CD4-positive, alpha-beta T cell treated with Interleukin-12 subunit alpha and Interleukin-12 subunit beta, for 1 hour (primary cell): Measurements from ENCODE around the gene KLRC4.
"Not testable (repeated sequence)": the region's sequence is repeated elsewhere in the genome, so short reads cannot be mapped to it uniquely, and the experiment has no call there.

Source experiments
- DNase-seq: peaks from one replicate; pipeline ENCODE4 v3.0.0-alpha.2; 2020

The KLRC4 gene, protein sequence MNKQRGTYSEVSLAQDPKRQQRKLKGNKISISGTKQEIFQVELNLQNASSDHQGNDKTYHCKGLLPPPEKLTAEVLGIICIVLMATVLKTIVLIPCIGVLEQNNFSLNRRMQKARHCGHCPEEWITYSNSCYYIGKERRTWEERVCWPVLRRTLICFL

GRCh38 chr12:10409392-10409791, at the start of gene KLRC4:
TSS of gene KLRC4 (minus strand) at chr12:10409757. CDS start at chr12:10409575, 182 bp downstream.
- peak; percentile 49 for DNase-seq

GRCh38 chr12:10457760-10458159, 48.2 kb upstream of the KLRC4 start:
- DNase-seq, result no peak

DNA sequence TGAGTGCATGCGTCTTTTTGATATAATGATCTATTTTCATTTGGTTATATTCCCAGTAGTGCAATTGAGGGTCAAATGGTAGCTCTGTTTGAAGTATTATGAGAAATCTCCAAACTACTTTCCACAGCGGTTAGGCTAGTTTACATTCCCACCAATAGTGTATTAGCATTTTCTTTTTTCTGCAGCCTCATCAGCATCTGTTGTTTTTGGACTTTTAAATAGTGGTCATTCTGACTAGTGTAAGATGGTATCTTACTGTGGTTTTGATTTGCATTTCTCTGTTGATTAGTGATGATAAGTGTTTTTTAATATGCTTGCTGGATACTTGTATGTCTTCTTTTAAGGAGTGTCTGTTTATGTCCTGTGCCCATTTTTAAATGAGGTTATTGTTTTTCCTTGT, 47.3 kb upstream of the KLRC4 start:
- DNase-seq, result no peak

DNA sequence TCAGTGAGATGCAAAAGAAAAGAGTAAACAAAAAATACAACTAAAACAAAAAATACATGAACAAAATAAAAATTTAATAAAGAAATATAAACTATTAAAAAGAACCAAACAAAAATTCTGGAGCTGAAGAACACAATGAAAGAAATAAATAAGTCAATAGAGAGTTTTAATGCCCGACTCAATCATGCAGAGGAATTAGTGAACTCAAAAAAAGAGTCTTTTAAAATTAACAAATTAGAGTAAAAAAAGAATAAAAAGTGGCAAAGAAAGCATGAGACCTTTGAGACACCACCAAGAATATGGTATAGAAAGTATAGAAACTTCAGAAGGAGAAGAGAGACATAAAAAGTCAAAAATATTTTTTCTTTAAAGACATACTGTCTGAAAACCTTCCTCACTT, 46.2 kb upstream of the KLRC4 start:
- no peak for DNase-seq

DNA sequence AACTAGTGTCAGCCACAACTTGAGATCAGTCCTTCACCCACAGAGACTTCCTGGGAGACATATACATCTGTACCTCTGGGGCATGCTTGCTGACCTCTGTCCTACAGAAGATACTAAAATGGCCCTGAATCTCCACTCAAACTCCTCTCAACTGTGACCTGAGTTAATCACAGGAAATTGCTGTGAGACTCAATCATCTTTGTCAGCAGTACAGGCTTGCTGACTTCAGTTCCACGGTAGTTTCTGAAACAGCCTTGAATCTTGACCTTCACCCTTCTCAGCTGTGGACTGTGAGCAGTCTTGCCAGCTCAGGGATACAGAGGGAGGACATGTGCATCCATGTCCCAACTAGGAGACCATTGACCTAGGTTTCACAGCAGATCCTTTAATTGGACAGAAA, 45.0 kb upstream of the KLRC4 start:
- no peak for DNase-seq

- DNase-seq, result no peak
These were observed 43.6 kb upstream of the KLRC4 start, which contains the start of gene KLRC1 for GRCh38 chr12:10453156-10453555. TSS of gene KLRC1 (minus strand) at chr12:10453377. CDS start at chr12:10451156, 2,221 bp downstream.

- no peak for DNase-seq
These were observed 38.7 kb upstream of the KLRC4 start for GRCh38 chr12:10448236-10448635.

- not testable (repeated sequence) for DNase-seq
These were observed 36.5 kb upstream of the KLRC4 start for GRCh38 chr12:10446052-10446451.

DNA sequence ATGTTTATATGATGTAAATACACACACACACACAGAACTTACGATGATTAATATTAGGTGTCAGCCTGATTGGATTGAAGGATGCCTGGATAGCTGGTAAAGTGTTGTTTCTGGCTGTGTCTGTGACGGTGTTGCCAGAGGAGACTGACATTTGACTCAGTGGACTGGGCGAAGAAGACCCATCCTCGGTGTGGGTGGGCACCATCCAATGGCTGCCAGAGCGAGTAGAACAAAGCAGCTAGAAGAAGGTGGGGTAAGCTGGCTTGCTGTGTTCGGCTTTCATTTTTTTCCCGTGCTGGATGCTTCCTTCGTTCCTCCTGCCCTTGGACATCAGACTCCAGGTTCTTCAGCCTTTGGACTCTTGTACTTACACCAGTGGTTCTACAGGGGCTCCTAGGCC, 31.6 kb upstream of the KLRC4 start:
- not testable (repeated sequence) for DNase-seq

GRCh38 chr12:10439608-10440274, 30.2 kb upstream of the KLRC4 start:
- DNase-seq, result not testable (repeated sequence)

DNA sequence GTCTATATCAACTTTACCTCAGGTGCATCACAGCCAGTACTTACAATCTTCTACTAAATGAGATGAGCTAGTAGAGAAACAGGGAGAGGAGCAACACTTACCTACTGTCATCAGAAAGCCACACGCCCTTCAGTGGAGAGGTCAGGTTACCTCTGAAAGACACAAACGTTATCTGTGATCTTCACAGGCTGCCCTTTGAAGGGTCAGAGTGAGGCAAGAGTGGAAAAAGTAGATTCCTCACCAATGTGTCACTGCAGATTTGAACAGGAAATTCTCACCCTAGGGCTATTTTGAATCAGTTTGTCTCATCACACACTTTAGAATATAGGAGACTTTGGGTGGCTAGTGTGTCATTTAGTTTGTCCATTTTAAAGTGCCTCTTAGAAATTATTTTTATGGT, 28.0 kb upstream of the KLRC4 start:
- not testable (repeated sequence) for DNase-seq

GRCh38 chr12:10435816-10436215, 26.3 kb upstream of the KLRC4 start, which contains the start of gene KLRC2:
TSS of gene KLRC2 (minus strand) at chr12:10436010. CDS start at chr12:10435986, 24 bp downstream.
- DNase-seq, result not testable (repeated sequence)

DNA sequence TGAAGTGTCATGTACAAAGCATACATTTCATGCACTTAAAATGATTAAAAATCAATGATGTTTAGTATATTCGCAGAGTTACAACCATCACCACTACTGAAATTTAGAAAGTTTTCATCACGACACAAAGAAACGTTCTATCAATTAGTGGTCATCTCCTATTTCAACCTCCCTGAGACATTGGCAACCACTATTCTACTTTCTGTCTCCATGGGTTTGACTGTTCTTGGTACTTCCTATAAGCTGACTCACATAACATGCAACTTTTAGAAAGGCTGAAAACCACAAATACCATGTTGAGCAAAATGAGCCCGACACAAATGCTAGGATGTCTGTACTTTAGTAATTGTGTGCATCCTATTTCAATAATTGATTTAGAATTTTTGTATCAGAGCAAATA, 21.1 kb upstream of the KLRC4 start:
- not testable (repeated sequence) for DNase-seq

GRCh38 chr12:10425938-10426337, 16.4 kb upstream of the KLRC4 start:
- not testable (repeated sequence) for DNase-seq

DNA sequence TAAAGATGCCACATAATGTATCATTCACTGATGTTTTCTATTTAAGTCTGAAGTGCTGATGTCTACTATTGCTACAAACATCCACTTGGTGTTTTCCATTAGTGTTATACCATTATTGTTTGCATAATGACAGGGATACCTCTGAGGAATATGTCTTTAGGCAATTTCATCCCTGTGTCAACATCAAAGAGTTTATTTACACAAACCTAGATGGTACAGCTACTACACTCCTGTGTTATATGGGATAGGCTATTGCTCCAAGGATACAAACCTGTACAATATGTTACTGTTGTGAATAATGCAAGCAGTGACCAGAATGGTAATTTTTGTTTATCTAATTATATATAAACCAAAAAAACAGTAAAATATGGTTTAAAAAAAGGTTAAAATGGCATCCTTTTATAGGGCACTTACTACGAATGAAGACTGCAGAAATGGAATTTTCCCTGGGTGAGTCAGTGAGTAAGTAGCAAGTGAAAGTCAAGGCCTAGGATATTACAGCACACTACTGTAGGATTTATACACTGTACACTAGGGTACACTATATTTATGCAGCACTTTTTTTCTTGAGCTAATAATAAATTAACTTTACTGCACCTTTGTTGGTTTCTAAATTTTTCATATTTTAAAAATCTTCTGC, 14.8 kb upstream of the KLRC4 start:
- not testable (repeated sequence) for DNase-seq

DNA sequence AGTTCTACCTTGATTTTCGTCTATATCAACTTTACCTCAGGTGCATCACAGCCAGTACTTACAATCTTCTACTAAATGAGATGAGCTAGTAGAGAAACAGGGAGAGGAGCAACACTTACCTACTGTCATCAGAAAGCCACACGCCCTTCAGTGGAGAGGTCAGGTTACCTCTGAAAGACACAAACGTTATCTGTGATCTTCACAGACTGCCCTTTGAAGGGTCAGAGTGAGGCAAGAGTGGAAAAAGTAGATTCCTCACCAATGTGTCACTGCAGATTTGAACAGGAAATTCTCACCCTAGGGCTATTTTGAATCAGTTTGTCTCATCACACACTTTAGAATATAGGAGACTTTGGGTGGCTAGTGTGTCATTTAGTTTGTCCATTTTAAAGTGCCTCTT, 12.6 kb upstream of the KLRC4 start:
- not testable (repeated sequence) for DNase-seq

DNA sequence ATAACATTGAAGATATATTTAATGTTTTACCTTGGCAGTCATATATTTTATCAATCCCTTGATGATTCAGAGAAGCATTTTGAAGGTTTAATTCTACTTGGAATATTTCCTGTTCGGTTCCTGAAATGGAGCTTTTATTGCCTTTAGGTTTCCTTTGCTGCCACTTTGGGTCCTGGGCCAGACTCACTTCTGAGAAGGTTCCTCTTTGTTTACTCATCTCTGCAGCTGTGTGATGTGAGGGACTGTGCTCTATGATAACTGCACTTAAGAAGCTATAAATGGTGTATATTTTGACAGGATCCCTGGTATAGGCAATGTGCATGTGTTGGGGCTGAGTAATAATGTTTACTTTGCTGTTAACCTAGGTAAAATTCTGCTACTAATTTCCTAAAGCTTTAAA, 10.8 kb upstream of the KLRC4 start, which contains the start of gene KLRC3:
KLRC3 (minus strand) TSS at position 262 of the 400 bp plus-strand sequence; CDS start at position 217, 45 bp downstream.
- not testable (repeated sequence) for DNase-seq

DNA sequence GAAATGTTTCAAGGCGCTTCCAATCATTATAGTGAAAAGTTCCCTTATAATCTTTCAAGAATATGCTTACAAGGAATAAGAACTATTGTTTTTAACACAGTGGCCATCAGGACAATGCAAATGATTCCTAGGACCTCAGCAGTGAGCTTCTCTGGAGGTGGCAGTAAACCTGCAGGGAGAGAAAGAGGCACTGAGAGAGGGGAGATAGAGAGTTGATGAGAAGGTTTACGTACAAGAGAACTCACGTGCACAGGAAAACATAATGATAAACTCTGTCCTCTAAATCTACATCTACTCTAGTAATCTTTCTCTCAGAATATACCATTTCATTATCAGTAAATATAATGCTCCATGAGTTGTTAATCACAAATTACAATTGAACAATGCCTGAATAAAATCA, 715 bp downstream of the KLRC4 start:
- no peak for DNase-seq

DNA sequence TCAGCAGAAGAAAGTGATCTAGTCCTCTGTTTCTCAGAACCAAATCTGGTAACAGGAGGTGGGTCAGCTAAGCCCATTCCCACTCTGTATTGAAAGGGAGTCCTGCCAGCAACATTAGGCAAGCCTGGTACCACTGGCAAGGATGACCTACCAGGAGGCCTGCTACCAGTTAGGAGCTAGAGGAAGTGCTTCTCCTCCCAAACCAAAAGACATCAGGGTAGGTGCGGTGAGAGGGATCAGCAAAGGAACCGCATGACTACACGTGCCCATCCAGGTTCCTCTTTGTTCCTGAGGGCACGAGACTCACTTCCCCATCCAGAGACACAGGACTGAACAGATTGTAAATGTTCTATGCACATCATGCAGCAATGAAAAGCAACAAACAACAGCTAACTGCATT, 2.8 kb downstream of the KLRC4 start:
- DNase-seq, result no peak

- DNase-seq, result no peak
These were observed 4.3 kb downstream of the KLRC4 start for GRCh38 chr12:10405294-10405693.

GRCh38 chr12:10404798-10405197, 4.8 kb downstream of the KLRC4 start:
- no peak for DNase-seq

DNA sequence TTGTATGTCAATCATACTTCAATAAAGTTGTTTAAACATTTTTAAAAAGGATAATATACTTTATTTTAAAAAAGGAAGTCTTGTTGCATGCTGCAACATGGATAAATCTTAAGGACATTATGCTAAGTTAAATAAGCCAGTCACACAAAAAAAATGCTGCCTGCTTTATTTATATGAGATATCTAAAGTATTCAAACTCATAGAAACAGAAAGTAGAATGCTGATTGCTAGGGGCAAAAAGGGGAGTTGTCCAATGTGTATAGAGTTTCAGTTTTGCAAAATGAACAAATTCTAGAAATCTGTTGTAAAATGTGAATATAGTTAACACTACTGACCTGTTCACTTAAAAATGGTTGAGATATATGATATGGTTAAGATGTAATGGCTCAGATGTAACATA, 8.7 kb downstream of the KLRC4 start:
- DNase-seq, result no peak

DNA sequence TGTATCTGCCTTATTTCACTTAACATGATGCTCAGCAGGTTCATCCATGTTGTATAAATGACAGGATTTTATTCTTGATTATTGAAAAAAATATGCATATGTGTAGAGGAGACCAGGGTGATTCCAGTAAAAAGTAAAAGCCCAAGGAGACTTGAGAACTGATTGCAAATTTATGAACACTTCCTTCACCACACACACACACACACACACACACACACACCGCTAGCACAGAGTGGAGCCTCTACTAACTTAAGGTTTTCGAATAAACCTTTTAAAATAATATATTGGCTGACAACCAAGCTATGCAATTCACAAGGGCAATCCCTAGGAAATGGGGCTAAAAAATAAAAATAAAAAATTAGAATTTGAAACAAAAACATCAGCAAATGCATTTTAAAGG, 11.4 kb downstream of the KLRC4 start:
- DNase-seq, result no peak

GRCh38 chr12:10397296-10397695, 12.3 kb downstream of the KLRC4 start:
- DNase-seq, result peak; percentile 66
